ENCODE data around the gene TRIM28. TPM values are rescaled to one million over a fixed set of nuclear protein-coding genes. Genes with fewer than 3 reads are reported as not detected.

TRIM28 gene
- total RNA-seq, 1 experiment from 2014 or later = 1,221 TPM

GRCh38 chr19:58554494-58555368 lies 10.9 kb downstream of the TRIM28 start, which contains the start of gene CHMP2A (continued):
- TF ChIP-seq, protein P1, sequence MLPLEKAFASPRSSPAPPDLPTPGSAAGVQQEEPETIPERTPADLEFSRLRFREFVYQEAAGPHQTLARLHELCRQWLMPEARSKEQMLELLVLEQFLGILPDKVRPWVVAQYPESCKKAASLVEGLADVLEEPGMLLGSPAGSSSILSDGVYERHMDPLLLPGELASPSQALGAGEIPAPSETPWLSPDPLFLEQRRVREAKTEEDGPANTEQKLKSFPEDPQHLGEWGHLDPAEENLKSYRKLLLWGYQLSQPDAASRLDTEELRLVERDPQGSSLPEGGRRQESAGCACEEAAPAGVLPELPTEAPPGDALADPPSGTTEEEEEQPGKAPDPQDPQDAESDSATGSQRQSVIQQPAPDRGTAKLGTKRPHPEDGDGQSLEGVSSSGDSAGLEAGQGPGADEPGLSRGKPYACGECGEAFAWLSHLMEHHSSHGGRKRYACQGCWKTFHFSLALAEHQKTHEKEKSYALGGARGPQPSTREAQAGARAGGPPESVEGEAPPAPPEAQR (CRISPR knock-in tag; IDR thresholded peaks at IDR 0.05) = no peak
- TF ChIP-seq NR1H2 (CRISPR knock-in tag; IDR thresholded peaks at IDR 0.05) (peak; percentile 14; the same call in 1 of the 2 replicates), KAT7 (CRISPR knock-in tag; IDR thresholded peaks at IDR 0.05; ENCODE audit: borderline replicate concordance) (0 out of 2 replicates have a peak, but pooled peaks have one; percentile 14), ZNF232 (CRISPR knock-in tag; IDR thresholded peaks at IDR 0.05) (0 out of 2 replicates have a peak, but pooled peaks have one; percentile 76), OVOL2 (CRISPR knock-in tag; IDR thresholded peaks at IDR 0.05; ENCODE audit: borderline replicate concordance) (no peak; the same call in 1 of the 2 replicates), EMX1 (CRISPR knock-in tag; IDR thresholded peaks at IDR 0.05) (peak; percentile 96), IRF1 (CRISPR knock-in tag; IDR thresholded peaks at IDR 0.05) (0 out of 2 replicates have a peak, but pooled peaks have one; percentile 45), JUN (CRISPR knock-in tag; IDR thresholded peaks at IDR 0.05) (no peak), ZNF281 (CRISPR knock-in tag; IDR thresholded peaks at IDR 0.05) (0 out of 2 replicates have a peak, but pooled peaks have one; percentile 21), TEAD4 (CRISPR knock-in tag; IDR thresholded peaks at IDR 0.05) (no peak), TEAD1 (CRISPR knock-in tag; IDR thresholded peaks at IDR 0.05) (peak; percentile 72; the same call in 1 of the 2 replicates), STAT6 (CRISPR knock-in tag; conservative IDR thresholded peaks at IDR 0.05; ENCODE audit: low read depth) (no peak), ZNF263 (CRISPR knock-in tag; IDR thresholded peaks at IDR 0.05; ENCODE audit: low read depth) (no peak), CREM (CRISPR knock-in tag; IDR thresholded peaks at IDR 0.05) (peak; percentile 90), CBFB (CRISPR knock-in tag; IDR thresholded peaks at IDR 0.05; ENCODE audit: low read depth) (0 out of 2 replicates have a peak, but pooled peaks have one; percentile 57)
- TF ChIP-seq, protein P2, sequence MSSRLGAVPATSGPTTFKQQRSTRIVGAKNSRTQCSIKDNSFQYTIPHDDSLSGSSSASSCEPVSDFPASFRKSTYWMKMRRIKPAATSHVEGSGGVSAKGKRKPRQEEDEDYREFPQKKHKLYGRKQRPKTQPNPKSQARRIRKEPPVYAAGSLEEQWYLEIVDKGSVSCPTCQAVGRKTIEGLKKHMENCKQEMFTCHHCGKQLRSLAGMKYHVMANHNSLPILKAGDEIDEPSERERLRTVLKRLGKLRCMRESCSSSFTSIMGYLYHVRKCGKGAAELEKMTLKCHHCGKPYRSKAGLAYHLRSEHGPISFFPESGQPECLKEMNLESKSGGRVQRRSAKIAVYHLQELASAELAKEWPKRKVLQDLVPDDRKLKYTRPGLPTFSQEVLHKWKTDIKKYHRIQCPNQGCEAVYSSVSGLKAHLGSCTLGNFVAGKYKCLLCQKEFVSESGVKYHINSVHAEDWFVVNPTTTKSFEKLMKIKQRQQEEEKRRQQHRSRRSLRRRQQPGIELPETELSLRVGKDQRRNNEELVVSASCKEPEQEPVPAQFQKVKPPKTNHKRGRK (CRISPR knock-in tag; IDR thresholded peaks at IDR 0.05; ENCODE audit: borderline replicate concordance) = no peak
- TF ChIP-seq, protein P3, sequence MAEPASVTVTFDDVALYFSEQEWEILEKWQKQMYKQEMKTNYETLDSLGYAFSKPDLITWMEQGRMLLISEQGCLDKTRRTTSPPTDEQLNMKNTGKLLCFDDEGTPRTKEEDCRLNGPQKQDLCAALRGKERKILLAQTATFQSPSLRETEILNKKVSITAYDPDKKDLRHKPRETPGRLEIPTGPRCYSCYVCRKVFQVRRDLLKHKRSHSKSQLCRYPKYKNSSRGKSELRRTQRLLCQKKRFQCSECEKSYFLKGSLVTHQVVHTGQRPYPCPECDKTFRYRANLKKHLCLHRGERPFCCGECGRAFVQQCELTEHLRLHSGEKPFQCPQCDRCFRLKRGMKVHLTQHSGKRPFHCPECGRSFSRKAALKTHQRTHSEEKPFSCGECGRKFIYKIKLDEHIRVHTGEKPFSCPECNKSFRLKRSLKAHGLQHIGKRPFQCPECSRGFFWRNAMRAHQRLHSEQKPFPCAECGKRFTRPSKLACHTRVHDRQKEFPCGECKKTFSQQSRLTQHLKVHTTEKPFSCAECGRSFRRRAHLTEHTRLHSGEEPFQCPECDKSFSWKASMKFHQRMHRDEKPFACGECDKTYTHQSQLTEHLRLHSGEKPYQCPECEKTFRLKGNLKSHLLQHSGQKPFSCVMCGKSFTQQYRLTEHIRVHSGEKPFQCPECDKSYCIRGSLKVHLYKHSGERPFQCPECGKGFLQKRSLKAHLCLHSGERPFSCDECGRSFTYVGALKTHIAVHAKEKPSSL (CRISPR knock-in tag; conservative IDR thresholded peaks at IDR 0.05) = peak; percentile 27
